Measurements from ENCODE around the gene SLC49A3.
"Not testable (repeated sequence)": the region's sequence is repeated elsewhere in the genome, so short reads cannot be mapped to it uniquely, and the experiment has no call there.

The SLC49A3 gene

DNA sequence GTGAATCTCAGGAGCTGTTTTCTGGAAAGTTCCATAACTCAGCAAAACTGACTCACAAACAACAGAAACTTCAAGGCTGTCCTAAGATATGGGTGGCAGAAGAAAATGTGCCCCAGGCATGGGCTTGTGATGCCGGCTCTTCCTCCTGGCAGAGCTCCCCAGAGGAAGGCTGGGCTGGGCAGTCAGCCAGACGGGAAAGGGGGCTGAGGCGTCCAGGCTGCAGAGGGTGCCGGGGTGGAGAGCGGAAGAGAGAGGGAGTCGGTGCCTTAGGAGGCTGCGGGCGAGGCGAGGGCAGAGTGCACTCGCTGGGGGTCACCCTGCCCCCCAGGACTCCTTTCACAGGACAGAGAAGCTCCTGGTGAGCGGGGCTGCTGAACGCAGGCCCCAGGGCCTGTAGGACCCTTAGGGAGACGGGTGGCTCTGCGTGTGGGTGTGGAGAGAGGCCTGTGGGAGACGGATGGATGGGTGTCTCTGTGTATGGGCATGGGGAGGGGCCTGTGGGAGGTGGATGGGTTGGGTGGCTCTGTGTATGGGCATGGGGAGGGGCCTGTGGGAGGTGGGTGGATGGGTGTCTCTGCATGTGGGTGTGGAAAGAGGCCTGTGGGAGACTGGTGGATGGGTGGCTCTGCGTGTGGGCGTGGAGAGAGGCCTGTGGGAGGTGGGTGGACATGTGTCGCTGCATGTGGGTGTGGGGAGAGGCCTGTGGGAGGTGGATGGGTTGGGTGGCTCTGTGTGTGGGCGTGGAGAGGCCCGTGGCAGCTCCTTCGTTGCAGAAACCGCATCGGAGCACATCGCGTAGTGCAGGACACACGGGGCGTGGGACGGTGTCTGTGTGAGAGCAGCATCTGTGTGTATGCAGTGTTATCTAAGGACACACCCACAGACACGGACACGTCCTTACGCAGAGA is 32.6 kb upstream of the SLC49A3 start:
- no peak for DNase-seq

GRCh38 chr4:720111-720860 is 31.3 kb upstream of the SLC49A3 start:
- no peak for DNase-seq

- no peak for DNase-seq
Measured at GRCh38 chr4:718460-718859, 29.5 kb upstream of the SLC49A3 start.

- DNase-seq: no peak
Measured at GRCh38 chr4:717601-718320, 28.8 kb upstream of the SLC49A3 start.

GRCh38 chr4:714087-714486 is 25.1 kb upstream of the SLC49A3 start:
- no peak for DNase-seq

DNA sequence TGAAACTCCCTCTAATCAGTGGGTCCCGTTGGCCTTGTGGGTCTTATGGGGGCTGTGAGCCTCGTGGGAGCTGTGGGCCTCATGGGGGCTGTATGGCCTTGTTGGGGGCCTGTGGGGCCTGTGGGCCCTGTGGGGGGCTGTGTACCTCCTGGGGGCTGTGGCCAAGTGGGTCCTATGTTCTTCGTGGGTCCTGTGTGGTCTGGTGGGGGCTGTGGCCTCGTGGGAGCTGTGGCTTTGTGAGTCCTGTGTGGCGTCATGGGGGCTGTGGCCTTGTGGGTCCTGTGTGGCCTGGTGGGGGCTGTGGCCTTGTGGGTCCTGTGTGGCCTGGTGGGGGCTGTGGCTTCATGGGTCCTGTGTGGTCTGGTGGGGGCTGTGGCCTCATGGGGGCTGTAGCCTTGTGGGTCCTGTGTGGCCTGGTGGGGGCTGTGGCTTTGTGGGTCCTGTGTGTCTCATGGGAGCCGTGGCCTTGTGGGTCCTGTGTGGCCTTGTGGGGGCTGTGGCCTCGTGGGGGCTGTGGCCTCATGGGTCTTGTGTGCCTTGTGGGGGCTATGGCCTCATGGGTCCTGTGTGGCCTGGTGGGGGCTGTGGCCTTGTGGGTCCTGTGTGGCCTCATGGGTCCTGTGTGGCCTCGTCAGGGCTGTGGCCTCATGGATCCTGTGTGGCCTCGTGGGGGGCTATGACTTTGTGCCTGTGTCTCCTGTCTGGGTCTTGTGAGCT is 24.1 kb upstream of the SLC49A3 start:
- DNase-seq: no peak

GRCh38 chr4:712093-712492 is 23.1 kb upstream of the SLC49A3 start:
- DNase-seq: no peak

GRCh38 chr4:710916-711315 is 22.0 kb upstream of the SLC49A3 start:
- no peak for DNase-seq

DNA sequence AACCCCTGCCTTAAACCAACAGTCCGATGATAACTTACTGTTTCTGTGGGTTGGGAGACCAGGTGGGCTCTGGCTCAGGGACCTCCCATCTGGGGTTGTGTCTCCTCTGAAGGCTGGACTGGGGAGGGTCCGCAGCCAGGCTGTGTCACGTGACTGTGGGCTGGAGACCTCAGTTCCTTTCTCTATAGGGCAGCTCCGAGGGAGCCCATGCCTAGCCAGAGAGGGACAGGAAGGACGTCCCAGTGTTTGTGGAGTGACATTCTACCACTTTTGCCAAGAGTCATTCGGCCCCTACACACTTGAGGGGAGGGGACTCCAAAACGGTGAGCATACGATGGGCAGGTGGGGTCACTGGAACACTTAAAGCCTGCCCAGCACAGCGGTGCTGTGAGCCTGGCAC is 21.2 kb upstream of the SLC49A3 start:
- no peak for DNase-seq

DNA sequence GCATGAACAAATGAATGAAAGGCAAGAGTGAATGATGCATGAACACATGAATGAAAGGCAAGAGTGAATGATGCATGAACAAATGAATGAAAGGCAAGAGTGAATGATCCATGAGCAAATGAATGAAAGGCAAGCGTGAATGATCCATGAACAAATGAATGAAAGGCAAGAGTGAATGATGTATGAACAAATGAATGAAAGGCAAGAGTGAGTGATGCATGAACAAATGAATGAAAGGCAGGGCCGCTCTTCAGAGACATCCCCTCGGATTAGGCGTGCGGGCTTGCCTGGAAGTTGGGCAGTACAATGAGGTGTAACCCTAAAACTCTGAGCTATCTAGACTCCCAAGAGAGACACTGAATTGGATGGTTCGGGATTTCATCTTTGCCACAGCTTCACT is 20.4 kb upstream of the SLC49A3 start:
- no peak for DNase-seq

- no peak for DNase-seq
Measured at GRCh38 chr4:708631-708933, 19.6 kb upstream of the SLC49A3 start.

DNA sequence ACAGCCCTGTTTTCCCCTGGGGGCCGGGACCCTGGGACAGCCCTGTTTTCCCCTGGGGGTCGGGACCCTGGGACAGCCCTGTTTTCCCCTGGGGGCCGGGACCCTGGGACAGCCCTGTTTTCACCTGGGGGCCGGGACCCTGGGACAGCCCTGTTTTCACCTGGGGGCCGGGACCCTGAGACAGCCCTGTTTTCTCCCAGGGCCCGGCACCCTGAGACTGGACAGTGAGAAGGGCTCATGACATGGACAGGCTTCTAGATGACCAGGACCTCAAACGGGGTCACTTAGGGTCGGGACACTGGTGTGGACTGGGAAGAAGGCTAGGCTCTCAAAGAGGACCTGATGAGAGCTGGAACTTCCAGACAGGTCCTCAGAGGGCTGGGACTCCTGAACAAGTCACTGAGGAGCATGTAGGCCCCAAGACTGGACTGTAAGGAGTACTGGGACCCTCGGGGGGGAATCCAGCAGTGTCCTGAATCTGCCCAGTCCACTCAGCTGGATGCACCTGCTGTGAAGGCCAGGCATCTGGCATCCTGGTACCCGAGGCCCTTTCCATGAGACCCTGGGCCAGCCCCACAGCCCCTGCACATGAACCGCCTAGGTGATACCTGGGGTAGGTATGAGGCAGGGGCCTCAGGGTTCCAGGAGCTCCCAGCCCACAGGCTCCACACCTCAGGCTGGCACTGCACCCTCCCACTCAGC is 19.1 kb upstream of the SLC49A3 start:
- DNase-seq: no peak

GRCh38 chr4:706834-707598 is 18.1 kb upstream of the SLC49A3 start:
- no peak for DNase-seq

DNA sequence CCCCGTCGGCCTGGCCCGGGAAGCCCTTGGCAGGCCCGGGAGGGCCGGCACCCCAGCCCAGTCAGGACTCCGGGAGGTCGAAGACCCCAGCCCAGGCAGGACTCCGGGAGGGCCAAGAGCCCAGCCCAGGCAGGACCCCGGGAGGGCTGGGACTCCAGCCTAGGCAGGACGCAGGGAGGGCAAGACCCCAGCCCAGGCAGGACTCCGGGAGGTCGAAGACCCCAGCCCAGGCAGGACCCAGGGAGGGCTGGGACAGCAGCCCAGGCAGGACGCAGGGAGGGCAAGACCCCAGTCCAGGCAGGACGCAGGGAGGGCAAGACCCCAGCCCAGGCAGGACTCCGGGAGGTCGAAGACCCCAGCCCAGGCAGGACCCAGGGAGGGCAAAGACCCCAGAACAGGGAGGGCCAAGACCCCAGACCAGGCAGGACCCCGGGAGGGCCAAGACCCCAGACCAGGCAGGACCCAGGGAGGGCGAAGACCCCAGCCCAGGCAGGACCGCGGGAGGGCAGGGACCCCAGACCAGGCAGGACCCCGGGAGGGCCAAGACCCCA is 17.2 kb upstream of the SLC49A3 start:
- DNase-seq: not testable (repeated sequence)

DNA sequence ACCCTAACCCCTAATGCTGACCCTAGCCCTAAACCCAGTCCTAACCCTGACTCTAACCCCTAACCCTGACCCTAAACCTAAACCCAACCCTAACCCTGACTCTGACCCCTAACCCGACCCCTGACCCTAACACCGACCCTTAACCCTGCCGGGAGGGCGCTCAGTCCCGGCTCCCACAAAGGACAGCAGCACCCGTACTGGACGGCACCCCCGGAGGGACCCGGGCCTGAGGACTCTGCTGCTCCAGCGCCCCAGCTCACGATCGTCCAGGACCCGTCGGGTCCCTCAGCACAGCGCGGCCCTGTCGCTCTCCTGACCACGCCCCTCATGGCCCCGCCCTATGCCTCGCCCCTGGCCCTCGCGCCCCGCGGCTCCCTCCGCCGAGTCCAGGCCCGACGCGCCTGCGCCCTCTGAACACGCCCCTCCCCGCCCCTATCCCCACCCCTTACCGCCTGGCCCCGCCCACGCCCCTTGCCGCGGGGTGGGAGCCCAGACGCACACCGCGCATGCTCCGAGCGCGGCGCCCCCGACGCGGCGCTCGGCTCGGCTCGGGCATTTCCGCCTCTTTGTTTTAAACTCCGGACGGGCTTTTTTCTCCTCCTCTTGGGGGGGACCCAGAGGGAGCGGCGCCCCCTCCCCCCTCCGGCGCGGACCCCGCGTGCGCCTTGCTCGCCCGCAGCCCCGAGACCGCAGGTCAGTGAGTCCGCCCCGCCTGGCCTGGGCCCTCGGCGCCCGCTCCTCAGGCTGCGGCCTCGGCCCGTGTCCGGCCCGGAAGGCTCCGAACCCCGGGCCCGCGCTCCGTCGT is 16.5 kb upstream of the SLC49A3 start, which contains the start of gene PCGF3:
PCGF3 (plus strand) TSS at position 555 of the 805 bp plus-strand sequence. CDS start 27,849 bp downstream, outside the sequence.
- DNase-seq: peak; percentile 91

DNA sequence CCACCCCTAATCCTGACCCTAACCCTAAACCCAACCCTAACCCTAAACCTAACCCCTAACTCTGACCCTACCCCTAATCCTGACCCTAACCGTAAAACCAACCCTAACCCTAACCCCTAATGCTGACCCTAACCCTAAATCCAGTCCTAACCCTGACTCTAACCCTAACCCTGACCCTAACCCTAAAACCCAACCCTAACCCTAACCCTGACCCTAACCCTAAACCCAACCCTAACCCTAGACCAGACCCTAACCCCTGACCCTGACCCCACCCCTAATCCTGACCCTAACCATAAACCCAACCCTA is 16.0 kb upstream of the SLC49A3 start:
- DNase-seq: no peak

GRCh38 chr4:704198-704891 is 15.4 kb upstream of the SLC49A3 start:
- no peak for DNase-seq

DNA sequence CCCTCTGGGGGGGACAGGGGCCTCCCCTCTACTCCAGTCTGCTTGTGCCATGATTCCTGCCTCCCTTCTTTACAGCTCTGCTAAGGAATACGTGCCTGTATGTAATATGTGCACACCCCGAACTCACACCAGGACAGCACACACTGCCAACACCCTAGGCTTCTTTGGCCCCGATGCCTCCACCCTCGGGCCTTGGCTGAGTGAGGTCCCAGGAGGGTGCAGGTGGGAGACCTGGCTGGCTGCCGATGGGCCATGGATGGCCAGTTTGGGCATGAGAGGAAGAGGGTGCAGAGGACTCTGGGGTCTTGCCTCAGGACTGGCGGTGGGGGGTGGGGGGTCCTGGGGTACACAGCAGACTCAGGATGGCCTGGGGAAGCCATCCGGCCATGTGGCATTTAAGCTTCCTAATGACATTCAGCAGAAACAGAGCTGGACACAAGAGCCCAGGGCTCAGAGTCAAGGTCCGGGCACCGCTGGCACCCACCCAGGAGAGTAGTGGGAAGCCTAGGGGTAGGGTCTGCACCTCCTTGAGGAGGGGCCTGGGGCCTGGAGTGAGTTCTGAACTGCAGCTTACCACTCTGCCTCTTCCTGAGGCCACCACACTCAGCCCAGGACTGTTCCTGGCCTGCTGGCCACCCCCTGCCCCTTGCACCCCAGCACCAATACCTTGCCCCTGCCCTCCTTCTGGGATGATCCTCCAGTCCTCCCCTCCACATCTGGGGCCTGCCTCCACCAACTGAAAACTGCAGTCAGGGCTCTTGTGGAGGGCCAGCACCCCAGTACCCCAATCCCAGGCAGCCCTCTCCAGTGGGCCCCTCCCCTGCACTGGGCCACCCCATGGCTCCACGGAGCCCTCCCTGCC is 14.6 kb upstream of the SLC49A3 start:
- DNase-seq: no peak

DNA sequence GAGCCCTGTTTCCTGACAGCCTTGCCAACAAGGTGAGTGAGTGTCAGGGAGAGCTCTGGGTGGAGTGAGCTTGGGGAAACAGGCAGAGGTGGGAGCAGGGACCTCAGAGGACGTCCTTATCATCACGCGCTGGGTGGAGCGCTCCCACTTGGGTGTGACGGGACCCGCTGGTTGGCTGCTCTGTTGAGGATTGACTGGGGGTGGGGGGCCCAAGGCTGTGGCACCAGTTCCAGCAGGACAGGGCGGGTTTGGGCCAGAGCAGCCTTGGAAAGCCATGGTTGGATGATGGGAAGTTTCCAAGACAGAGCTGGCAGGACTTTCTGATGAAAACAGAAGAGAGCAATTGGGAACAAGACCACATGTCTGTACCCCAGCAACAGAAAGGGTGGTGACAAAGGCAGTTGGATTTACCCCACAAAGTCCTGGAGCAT is 13.7 kb upstream of the SLC49A3 start:
- no peak for DNase-seq
